ENCODE results near the gene AGPAT3.

AGPAT3 gene

DNA sequence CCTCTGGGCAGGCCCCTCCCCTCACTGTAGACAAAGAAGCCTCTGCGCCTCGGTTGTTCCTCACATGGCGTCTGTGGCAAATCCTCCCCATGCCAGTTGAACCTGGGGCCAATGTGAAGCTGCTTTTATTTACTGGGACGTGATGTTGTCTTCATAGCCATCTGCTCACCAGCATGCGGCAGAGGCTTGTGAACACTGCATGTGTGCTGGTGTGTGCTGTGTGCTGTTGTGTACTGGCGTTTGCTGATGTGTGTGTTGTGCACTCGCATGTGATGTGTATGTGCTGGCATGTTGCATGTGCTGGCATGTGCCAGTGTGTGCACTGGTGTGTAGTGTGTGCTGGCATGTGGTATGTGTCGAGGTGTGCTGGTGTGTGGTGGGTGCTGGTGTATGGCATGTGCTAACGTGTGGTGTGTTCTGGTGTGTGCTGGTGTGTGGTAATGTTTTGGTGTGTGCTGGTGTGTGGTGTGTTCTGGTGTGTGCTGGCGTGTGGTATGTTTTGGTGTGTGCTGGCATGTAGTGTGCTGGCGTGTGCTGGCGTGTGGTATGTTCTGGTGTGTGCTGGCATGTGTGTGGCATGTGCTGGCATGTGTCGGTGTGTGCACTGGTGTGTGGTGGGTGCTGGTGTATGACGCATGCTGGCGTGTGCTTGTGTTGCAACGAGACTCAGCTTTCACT lies 109.9 kb downstream of the AGPAT3 start:
- DNase-seq (ENCODE audit: low read depth, low spot score) = no peak

DNA sequence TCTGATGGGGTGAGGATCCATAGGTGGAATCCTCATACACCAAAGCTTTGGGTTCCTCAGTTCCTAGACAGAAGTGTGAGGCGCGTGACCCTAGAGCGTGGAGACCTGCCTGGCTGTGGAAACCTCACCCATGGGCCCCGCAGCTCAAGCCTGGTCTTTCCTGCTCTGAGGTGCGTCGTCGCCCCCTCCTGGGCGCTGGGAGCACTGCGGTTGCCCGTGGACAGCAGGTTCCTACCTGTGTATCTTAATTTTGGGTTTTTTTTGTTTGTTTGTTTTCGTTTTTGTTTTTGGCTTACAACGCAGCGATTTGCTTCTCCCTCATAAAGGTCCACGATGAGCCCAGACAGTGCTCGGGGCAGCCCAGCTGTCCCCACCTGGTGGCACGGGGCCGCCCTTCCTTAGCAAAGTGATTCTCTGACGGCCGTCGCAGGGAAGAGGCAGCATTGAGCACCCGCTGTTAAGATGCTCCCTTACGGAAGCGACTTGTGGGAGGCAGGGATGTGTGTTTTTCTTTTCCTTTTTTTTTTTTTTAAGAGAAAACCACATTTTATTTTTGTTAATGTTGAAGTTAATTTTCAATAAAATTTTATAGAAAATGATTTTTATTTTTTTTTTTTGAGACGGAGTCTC lies 110.6 kb downstream of the AGPAT3 start:
- peak; percentile 37 for DNase-seq (ENCODE audit: low read depth, low spot score)

DNA sequence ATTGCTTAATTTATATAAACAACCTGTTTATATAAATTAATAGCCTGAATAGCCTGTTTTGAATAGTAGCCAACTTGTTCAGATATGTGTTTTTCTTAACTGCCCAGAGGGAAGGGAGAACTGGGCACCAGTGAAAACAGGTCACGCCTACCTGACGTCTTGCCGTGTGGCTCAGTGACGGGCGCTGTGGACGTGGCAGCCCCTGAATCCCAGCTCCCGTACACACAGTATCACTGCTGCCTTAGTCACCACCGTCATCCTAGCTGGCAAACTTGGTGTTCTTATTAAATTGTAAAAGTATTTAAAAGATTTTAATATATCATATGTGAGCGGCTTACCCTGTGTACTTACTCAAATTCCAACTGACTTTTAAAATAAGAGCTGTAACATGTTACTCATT lies 111.6 kb downstream of the AGPAT3 start:
- DNase-seq (ENCODE audit: low read depth, low spot score) = no peak

DNA sequence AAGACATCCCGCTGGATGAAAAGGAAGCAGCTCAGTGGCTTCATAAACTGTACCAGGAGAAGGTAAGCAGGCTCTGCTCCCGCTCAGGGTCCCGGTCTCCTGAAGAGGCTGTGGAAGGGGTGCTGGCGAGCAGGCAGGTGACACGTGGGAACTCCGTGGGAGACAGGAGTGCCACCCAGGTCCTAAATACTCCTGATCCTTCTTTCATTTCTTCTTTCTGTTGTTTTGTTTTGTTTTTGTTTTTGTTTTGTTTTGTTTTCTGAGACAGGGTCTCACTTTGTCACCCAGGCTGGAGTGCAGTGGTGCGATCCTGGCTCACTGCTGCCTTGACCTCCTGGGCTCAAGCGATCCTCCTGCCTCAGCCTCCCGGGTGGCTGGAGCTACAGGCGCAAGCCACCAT lies 113.0 kb downstream of the AGPAT3 start:
- DNase-seq (ENCODE audit: low read depth, low spot score) = no peak

DNA sequence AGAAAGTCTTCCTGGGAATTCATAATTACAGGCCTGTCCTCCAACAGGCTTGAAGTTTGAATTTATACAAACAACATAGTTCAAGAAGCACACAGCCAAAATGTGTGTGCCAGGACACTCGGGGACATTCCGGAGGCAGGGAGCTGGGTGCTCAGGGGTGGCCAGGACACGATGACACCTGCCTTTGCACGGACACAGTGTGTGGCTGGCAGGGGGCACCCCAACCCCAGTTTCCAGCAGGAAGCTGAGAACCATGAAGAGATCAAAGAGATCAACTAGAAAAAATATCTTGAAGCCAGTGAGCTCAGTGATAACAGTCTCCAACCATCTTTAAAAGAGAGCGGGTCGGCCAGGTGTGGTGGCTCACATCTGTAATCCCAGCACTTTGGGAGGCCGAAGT lies 114.6 kb downstream of the AGPAT3 start:
- no peak for DNase-seq (ENCODE audit: low read depth, low spot score)

DNA sequence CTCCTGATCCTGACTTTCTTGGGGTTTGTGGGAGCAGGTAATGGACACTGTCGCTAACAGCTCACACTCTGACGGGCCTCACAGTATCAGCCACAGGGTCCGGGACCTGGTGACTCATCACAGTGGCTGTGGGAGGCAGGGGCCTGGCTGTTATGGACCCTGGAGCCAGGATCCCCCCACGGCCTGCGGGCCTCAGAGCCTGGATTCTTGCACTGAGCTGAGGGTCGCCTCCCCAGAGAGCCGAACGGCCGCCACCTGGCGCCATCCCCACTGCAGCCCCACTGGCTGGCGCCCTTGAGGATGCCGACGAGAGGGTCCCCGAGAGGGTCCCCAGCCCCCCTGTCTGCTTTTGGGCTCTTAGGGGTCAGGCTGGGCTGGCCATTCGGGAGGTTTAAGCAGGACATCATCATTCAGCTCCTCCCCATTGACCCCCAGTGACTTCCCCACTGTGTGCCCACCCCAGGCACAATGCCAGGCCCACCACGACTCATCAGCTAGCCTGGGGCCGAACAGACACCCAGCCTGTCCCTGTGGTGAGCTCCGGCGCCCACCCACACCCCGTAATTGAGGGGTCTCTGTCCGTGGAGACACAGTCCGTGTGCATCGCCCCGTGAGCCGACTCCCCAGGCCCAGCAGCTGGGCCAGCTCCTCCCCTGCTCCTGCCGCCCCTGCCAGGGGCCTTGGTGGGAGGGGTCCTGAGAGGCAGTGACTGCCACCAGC lies 116.3 kb downstream of the AGPAT3 start:
- no peak for DNase-seq (ENCODE audit: low read depth, low spot score)

DNA sequence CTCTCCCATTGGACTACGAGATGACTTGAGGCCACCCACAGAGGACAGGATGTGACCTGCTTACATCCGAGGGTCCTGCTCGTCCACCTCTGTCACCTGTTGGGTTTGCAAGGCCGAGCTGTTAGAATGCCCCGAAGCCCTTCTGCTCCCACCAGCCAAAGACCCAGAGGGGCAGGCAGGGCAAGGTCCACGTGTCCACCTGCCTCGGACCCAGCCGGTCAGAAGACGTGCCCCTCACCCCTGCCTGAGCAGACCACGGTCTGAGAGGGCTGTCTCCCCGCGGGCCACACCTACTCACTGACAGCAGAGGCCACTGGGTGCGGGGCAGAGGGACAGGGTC lies 116.8 kb downstream of the AGPAT3 start:
- DNase-seq (ENCODE audit: low read depth, low spot score) = no peak

DNA sequence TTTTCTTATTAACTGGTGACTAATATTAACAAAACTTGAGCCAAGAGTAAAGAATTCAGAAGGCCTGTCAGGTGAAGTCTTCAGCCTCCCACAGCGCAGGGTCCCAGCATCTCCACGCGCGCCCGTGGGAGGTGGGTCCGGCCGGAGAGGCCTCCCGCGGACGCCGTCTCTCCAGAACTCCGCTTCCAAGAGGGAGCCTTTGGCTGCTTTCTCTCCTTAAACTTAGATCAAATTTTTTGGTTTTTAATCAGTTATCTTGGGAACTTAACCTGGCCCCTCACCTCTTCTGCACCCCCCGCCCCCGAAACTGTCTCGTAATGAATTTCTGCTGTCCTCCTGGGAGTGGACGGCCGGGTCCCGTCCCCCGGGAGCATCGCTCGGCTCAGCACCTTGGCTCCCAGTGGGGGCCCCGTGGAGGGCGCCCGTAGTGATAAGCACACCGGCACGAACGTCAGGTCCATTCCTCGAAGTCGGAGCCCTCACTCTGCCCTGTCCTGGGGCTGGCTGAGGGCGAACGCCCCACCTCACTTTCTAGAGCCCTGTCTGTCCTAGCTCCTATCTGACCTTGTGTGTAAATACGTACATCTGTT lies 117.6 kb downstream of the AGPAT3 start:
- DNase-seq (ENCODE audit: low read depth, low spot score) = no peak

DNA sequence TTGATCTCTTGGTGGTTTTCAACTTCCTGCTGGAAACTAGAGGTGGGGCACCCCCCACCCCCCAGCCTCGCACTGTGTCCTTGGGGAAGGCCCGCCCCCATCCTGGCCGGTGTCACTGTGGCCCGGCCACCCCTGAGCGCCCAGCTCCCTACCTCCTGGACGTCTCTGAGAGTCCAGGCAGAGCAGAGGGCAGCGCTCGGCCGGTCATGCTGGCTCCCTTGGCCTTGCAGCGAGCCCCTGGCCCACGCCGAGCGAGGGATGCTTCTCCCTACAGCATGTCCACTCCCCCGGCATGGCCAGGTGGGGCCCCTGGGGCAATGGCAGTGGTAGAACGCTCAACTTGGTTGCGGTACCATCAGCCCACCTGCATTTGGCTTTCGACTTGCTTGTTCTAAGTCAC lies 118.4 kb downstream of the AGPAT3 start:
- DNase-seq (ENCODE audit: low read depth, low spot score) = no peak

DNA sequence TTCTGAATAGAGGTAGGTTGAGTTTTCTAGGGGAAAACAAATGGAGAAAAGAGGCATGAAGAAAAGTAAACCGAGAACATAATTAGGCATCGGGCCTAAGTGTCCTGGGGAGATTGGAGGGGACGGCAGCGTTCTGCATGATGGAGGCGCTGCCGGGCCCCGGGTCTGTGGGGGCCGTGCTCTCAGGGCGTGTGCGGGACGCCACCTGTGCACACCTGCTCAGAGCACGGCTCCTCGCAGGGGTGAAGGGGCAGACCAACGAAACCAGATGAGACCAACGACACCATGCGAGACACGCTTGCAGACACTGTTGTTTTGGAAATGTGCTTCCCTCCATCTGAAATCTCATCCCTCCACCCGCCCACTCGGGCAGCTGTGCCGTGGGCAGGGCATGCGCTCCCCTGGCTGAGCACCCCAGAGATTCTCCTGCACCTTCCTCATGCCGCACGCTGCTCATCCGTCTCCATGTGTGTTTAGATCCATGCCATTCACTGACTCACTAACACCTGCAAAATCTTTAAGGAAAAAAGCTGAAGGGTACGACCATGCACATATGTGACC lies 118.9 kb downstream of the AGPAT3 start:
- no peak for DNase-seq (ENCODE audit: low read depth, low spot score)

DNA sequence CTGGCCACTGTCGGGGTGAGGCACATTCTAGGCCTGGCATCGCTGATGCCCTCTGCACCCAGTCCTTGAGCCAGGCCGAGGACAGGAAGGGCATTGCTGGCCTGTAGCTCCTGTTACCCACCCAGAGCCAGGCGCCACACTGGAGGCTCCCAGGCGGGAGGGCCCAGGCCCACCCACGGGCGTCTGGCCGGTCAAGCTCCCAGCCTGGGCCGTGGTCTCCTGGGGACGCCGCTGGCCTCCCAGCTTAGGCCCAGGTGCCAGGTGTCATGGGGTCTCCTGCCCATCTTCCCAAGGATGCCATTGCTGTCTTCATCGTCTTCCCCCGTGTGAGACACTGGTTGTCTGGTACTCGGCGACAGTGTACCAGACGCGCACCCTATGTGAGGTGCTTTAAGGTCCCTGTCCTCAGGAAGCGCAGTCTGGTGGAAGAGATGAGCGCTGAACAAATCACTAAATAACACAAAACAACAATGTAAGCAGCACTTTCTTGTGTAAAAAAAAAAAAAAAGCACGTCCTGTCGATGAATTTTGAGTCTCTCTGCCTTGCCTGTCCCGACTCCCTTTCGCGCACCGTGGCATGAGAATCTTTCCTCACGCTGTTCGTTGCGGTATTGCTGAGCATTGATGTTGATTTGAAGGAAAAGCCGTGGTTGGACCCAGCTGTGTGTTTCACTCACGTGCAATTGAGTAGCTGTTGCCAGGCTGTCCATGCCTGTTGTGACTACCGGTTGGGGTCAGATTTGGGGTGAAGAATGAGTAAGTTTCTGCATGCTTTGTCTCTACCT lies 120.1 kb downstream of the AGPAT3 start:
- DNase-seq (ENCODE audit: low read depth, low spot score) = no peak

DNA sequence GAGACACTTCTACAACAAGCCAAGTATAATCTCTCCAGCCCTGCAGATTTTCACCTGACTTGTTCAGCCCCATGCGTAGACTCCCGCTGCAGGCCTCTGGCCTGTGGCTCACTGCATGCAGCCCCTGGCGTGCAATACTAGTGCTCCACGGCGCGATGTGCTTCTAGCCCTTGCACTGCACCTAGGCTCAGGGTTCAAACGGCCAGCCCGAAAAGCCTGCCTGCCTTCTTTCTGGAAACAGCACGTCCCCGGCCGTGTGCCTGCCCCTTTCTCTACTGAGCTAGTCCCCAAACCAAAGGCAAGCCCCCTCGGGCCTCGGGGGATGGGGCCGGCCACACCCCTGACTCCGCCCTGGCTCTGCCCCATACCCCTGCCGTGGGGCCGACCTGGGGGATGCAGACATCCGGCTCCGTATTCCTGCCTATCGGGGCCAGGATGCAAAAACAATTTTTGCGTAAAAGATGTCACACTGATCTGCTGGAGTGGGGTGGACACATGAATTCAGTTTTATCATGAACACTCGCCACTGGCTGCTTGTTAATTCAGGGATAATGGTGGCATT lies 120.7 kb downstream of the AGPAT3 start:
- DNase-seq (ENCODE audit: low read depth, low spot score) = no peak

DNA sequence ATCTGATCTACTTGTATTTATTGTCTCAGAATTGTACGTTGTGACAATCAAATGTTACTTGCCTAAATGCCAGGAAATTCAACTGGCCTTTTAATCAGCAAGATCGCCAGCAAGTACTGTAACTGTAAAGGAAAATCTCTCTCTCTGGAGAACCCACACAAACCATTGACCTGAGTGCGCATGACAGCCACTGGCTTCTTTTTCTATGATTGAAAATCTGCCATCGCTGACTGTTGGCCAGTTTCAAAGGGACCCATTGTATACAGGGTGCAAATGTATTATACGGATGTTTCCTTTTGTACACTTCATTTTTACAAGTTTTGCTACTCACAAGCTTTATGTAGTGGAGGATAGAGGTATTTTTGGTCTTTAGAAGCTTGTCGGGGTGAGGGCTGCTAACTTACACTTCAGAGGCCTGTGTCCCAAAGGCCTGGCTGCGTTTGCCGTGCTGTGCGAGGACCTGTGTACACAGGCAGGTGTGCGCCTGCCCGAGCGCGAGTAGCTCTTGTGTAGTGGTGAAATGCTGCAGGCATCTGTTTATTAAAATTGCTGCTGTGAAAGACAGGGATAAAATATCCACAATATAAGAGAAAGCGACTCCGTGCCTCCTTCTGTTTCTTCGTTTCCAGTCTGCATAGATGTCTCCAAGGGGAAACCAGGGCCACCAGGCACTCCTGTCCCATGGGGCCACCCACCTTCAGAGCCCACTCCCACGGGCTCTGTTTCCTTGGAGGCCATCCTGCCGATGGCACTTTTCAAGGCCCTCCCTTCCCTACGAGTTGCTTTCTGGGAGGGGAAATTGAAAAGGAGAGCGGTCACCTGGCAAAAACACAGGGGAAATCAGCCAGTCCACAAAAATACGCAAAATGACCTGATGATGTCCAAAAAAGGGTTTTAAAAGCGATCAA lies 121.8 kb downstream of the AGPAT3 start:
- no peak for DNase-seq (ENCODE audit: low read depth, low spot score)

DNA sequence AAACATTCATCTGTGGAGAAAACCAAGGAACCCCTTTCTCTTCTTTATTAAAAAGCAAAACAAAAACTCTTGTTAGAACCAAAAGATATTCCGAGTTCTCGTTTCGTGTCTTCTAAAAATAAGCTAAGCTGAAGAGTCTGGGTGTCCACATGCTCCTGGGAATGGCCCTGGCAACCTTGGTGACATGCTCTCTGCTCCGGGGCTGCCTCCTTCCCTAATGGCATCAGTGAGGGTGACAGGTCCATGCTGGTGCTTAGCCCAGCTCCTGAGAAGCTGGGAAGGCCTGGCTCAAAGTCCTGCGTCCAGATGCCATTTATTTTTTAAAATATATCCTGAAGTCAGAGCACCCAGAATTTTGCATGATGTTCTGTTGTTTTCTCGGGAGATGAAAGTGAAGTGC lies 122.5 kb downstream of the AGPAT3 start:
- DNase-seq (ENCODE audit: low read depth, low spot score) = no peak

DNA sequence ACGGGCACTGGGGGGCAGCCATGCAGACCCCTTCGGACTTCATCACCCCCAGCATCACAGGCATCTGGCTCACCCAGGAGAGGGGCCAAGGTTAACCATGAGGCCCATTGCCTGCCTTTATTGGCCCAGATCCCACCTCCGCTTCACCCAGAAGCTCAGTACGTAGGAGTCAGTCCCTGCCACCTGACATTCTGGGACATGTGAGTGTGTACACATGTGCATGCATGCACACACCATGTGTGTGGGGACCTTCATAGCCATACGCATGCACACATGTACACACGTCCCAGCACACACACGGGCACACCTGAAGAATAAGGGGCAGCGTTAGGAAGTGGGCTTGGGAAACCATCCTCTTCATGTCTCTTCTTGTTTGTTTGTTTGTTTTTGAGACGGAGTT lies 123.0 kb downstream of the AGPAT3 start:
- DNase-seq (ENCODE audit: low read depth, low spot score) = no peak

DNA sequence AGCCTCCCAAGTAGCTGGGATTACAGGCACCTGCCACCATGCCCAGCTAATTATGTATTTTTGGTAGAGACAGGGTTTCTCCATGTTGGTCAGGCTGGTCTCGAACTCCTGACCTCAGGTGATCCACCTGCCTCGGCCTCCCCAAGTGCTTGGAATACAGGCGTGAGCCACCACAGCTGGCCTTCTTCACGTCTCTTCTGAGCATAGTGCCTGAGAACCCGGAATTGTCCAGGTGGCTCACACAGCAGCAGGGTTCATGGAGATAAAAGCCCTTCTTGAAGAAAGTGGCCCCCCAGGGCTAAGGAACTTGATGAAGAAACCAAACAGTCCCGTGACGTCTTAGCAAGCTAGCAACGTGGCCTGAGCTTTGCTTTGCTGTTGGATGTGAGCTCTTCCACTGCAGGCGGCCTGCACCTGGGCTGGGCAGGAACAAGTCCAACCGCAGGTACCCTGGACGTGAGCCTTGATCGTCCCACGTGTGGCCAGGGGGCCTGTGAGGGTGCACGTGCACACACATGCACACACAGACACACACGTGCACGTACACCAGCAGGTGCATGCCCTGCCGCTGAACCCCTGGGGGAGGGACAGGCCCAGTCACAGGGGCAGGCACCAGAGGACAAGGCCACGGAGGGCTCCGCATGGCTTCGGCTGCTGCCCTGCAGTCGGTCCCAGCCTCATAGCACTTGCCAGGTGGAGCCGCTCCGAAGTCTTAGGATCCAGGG lies 123.6 kb downstream of the AGPAT3 start:
- DNase-seq (ENCODE audit: low read depth, low spot score) = no peak

DNA sequence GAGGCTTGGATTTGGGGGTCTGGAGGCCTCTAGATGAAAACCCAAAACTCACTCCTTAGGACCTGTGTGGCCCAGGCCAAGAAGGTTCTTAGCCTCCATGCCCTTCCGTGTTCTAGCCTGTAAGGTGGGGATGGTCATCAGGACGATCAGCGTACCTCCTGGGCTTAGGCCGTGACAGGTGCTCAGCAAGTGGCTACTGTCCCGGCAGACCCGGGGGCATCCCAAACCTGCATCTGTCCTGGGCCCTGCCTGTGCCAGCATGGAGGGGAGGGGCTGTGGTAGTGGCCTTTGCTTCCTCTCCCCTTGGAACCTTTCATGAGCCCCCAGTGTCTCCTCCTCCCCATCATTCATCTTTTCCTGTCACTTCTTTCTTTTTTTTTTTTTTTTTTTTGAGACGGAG lies 124.4 kb downstream of the AGPAT3 start:
- no peak for DNase-seq (ENCODE audit: low read depth, low spot score)

DNA sequence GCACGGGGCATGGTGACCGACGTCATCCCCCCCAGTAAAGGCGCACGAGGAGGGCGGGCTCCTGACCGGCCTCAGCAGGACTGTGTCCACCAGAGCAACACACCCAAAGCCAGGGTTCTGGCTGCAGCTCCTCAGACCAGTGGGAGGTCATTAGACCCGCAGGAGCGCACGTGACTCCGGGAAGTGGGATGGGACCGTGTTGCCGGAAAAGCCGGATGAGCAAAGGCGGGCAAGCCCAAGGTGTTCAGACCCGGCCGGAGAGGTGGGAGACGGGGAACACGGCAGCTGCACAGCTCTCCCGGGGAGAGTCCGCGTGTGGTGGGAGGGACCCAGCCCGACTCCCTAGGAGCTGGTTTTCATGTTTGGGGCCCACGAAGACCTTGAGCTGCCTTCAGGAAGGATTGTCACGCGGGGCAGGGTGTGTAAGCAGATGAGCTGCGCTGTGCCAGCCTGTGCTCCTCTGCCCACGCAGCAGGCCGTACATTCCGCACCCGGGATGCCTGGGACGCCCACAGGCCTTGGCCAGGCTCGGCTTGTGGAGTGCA lies 126.5 kb downstream of the AGPAT3 start:
- no peak for DNase-seq (ENCODE audit: low read depth, low spot score)

DNA sequence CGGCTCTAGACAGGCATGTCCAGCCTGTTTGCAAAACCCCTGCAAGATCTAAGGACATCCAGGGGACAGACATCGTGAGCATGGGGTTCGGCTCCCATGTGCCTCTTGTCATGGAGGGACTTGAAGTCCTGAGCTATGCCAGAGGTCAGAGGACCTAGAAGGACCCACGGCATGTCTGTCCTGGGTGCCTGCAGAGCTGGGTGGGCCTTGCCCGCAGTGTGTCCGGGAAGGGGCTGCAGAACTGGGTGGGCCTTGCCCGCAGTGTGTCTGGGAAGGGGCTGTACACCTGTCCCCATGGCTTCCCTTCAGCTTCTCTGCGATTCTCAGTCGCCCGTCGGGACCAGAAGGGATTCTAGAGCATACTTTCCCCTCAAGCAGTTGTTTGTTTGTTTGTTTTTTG lies 127.1 kb downstream of the AGPAT3 start:
- no peak for DNase-seq (ENCODE audit: low read depth, low spot score)

Data from smooth muscle cell of the brain vasculature (primary cell).